HepG2 (cell line): ENCODE results near the gene DUS2. TPM values are rescaled to one million over a fixed set of nuclear protein-coding genes. Genes with fewer than 3 reads are reported as not detected.

Experiments
- ATF5 ChIP-seq: sonication (generic); formaldehyde crosslinking; IDR thresholded peaks from 2 replicates; pipeline ENCODE4 v1.4.0; 2020; ENCODE audit warnings: mild to moderate bottlenecking, low read depth, missing genetic modification reagents
- BORCS8-MEF2B ChIP-seq: sonication (generic); formaldehyde crosslinking; IDR thresholded peaks from 2 replicates; pipeline ENCODE4 v1.8.0; 2022; ENCODE audit warnings: mild to moderate bottlenecking, missing genetic modification reagents
- CBFB ChIP-seq: sonication (generic); formaldehyde crosslinking; IDR thresholded peaks from 2 replicates; pipeline ENCODE4 v1.4.0; 2020; ENCODE audit warnings: missing genetic modification reagents
- GATAD2A ChIP-seq: IDR thresholded peaks from 2 replicates; pipeline ENCODE4 v1.6.1; 2016
- HIC2 ChIP-seq: sonication (generic); formaldehyde crosslinking; IDR thresholded peaks from 2 replicates; pipeline ENCODE4 v1.9.0; 2022; ENCODE audit warnings: low read depth, missing genetic modification reagents
- JDP2 ChIP-seq: sonication (generic); formaldehyde crosslinking; IDR thresholded peaks from 2 replicates; pipeline ENCODE4 v1.8.1; 2022; ENCODE audit warnings: missing genetic modification reagents, borderline replicate concordance
- KDM5B ChIP-seq: sonication (generic); formaldehyde crosslinking; IDR thresholded peaks from 2 replicates; pipeline ENCODE4 v1.4.0; 2020; ENCODE audit warnings: missing genetic modification reagents, mild to moderate bottlenecking, borderline replicate concordance
- KLF13 ChIP-seq: sonication (generic); formaldehyde crosslinking; IDR thresholded peaks from 2 replicates; pipeline ENCODE4 v1.4.0; 2020; ENCODE audit warnings: mild to moderate bottlenecking, missing genetic modification reagents
- NFIB ChIP-seq: sonication (generic); formaldehyde crosslinking; IDR thresholded peaks from 2 replicates; pipeline ENCODE4 v1.9.0; 2021; ENCODE audit warnings: missing genetic modification reagents, mild to moderate bottlenecking, borderline replicate concordance
- POLR2A ChIP-seq, 2 experiments: IDR thresholded peaks; 2 replicates each; pipeline ENCODE4 v1.6.1; 2011; ENCODE audit warnings: low read depth in 2 of 2, low read length in 2 of 2, mild to moderate bottlenecking in 1 of 2, moderate library complexity in 1 of 2; ENCODE audit not compliant: insufficient read depth in 1 of 2
- RELA ChIP-seq: sonication (generic); formaldehyde crosslinking; IDR thresholded peaks from 2 replicates; pipeline ENCODE4 v1.4.0; 2020; ENCODE audit warnings: missing genetic modification reagents
- SMARCC2 ChIP-seq: fragments of 450-650 bp; IDR thresholded peaks from 2 replicates; pipeline ENCODE4 v1.6.1; 2017; ENCODE audit warnings: antibody characterized with exemption, mild to moderate bottlenecking
- SMARCE1 ChIP-seq: fragments of 450-650 bp; IDR thresholded peaks from 2 replicates; pipeline ENCODE4 v1.6.1; 2017; ENCODE audit warnings: borderline replicate concordance
- SRF ChIP-seq: IDR thresholded peaks from 2 replicates; pipeline ENCODE4 v1.6.1; 2011; ENCODE audit warnings: mild to moderate bottlenecking, low read depth, low read length, moderate library complexity
- ZBTB7B ChIP-seq: sonication (generic); formaldehyde crosslinking; IDR thresholded peaks from 2 replicates; pipeline ENCODE4 v1.4.0; 2020; ENCODE audit warnings: missing genetic modification reagents
- ZFP1 ChIP-seq: IDR thresholded peaks from 2 replicates; pipeline ENCODE4 v1.6.1; 2016
- ZGPAT ChIP-seq: IDR thresholded peaks from 2 replicates; pipeline ENCODE4 v1.6.1; 2016; ENCODE audit warnings: mild to moderate bottlenecking
- ZNF362 ChIP-seq: sonication (generic); formaldehyde crosslinking; IDR thresholded peaks from 2 replicates; pipeline ENCODE4 v1.4.0; 2020; ENCODE audit warnings: missing genetic modification reagents, mild to moderate bottlenecking, borderline replicate concordance
- ZNF503 ChIP-seq: sonication (generic); formaldehyde crosslinking; IDR thresholded peaks from 2 replicates; pipeline ENCODE4 v1.4.0; 2020; ENCODE audit warnings: missing genetic modification reagents
- ZNF552 ChIP-seq: sonication (generic); formaldehyde crosslinking; IDR thresholded peaks from 2 replicates; pipeline ENCODE4 v1.9.0; 2022; ENCODE audit warnings: missing genetic modification reagents, mild to moderate bottlenecking, borderline replicate concordance
- ZNF614 ChIP-seq: IDR thresholded peaks from 2 replicates; pipeline ENCODE4 v1.6.1; 2018; ENCODE audit warnings: missing biosample characterization, missing genetic modification reagents, inconsistent platforms, borderline replicate concordance
- ZNF703 ChIP-seq: sonication (generic); formaldehyde crosslinking; IDR thresholded peaks from 2 replicates; pipeline ENCODE4 v1.5.1; 2020; ENCODE audit warnings: missing genetic modification reagents, mild to moderate bottlenecking, moderate library complexity, borderline replicate concordance
- ZNF773 ChIP-seq: sonication (generic); formaldehyde crosslinking; IDR thresholded peaks from 2 replicates; pipeline ENCODE4 v1.4.0; 2020; ENCODE audit warnings: missing genetic modification reagents, borderline replicate concordance
- ZSCAN9 ChIP-seq: IDR thresholded peaks from 2 replicates; pipeline ENCODE4 v1.6.1; 2016; ENCODE audit warnings: borderline replicate concordance
- polyA plus RNA-seq, 8 experiments: library from polyadenylated mRNA; depleted of rRNA in 3 of 8; stranded (reverse) in 7 of 8; unstranded in 1 of 8; fragments of >200 nt; fragmentation: Illumina TruSeq in 4 of 8; extraction: Trizol in 4 of 8; gene quantifications; 2 replicates each; pipeline versions ENCODE4 v1.2.1 to v1.2.3, GENCODE V29; 2011 to 2016; ENCODE audit warnings: low read depth in 4 of 8, missing spikeins in 1 of 8, mixed read lengths in 1 of 8; ENCODE audit not compliant: insufficient read depth in 1 of 8
- total RNA-seq, 5 experiments: library from RNA; depleted of rRNA; stranded (reverse); fragments of >200 nt; fragmentation: Illumina TruSeq; extraction: Trizol; gene quantifications; 2 replicates each; pipeline ENCODE4 v1.2.3, GENCODE V29; 2016; ENCODE audit warnings: low read depth in 1 of 5

DUS2 gene
- total and polyA plus RNA-seq, 2 of the 13 experiments (the other 11 are each of a cell fraction or from before 2014, with no cell fraction given) = 17.8 to 25.1 TPM

GRCh38 chr16:68084504-68085258, 61.6 kb downstream of the DUS2 start (continued):
- TF ChIP-seq ZGPAT (peak; percentile 96), NFIB (CRISPR knock-in tag) (no peak), SMARCC2 (no peak), KDM5B (peak; percentile 98; the same call in 1 of the 2 replicates), SMARCE1 (no peak), ATF5 (CRISPR knock-in tag) (peak; percentile 96), ZNF552 (CRISPR knock-in tag) (peak; percentile 97), RELA (CRISPR knock-in tag) (peak; percentile 26; the same call in 1 of the 2 replicates), ZFP1 (CRISPR knock-in tag) (peak; percentile 65), ZNF773 (CRISPR knock-in tag) (peak; percentile 89; the same call in 1 of the 2 replicates), ZNF614 (CRISPR knock-in tag) (peak; percentile 98), ZNF503 (CRISPR knock-in tag) (peak; percentile 86; the same call in 1 of the 2 replicates), ZSCAN9 (peak; percentile 96), SRF (peak; percentile 21; the same call in 1 of the 2 replicates), HIC2 (CRISPR knock-in tag) (peak; percentile 88), POLR2A (IDR thresholded peaks at IDR 0.05; ENCODE audit: insufficient read depth in 1 of 2, low read depth in 2 of 2, low read length in 2 of 2) (peak; percentile 95 to 99), BORCS8-MEF2B (CRISPR knock-in tag) (peak; percentile 99), CBFB (peak; percentile 91), JDP2 (CRISPR knock-in tag) (no peak), KLF13 (CRISPR knock-in tag) (peak; percentile 83; the same call in 1 of the 2 replicates), ZNF703 (CRISPR knock-in tag) (no peak; the same call in 1 of the 2 replicates), GATAD2A (CRISPR knock-in tag) (peak; percentile 82), ZBTB7B (peak; percentile 95), ZNF362 (CRISPR knock-in tag) (0 out of 2 replicates have a peak, but pooled peaks have one; percentile 9)
